ENCODE results near the gene POU6F1.
"Not testable (repeated sequence)": the region's sequence is repeated elsewhere in the genome, so short reads cannot be mapped to it uniquely, and the experiment has no call there.

The POU6F1 gene

DNA sequence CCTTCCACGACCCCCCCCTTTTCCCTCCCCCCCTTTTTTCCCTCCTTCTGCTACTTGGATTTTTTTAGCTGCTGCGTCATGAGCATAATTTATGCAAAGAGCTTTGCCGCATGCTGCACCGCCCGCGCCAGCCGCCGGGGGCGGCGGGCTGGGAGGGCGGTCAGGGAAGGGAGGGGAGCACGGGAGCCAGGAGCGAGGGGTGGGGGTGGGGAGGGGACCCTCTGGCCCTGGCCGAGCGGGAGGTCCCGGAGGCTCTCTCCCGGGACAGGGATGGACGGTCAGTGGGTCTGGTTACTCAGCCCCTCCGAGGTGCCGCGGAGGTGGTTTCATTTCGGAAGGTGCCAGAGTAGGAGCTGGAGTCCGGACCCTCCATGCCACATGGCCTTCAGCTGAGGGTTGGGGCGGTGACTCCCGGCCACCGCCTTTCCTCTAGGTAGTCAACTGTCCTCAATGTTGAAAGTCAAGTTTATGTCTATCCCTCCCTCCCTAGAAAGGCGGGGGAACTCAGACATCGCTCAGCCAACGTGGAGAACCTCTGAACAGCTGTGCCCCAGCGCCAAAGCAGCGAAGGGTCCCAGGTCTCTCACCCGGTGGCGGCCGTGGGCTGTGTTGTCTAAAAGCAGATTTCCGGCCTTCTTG, at the start of gene POU6F1:
POU6F1 (minus strand) TSS at position 95 of the 639 bp plus-strand sequence. CDS start 11,226 bp downstream, outside the sequence.
- Histone ChIP-seq H3K9me3 (no peaks in the 10 kb centered on the region), H3K4me3 (ENCODE audit: low read depth in 1 of 2, low read length in 1 of 2) (peak within 1 kb of the TSS; percentile 85 to 87), H3K36me3 (no peaks in the 10 kb centered on the region), H3K27ac (peak within 1 kb of the TSS; percentile 71), H3K27me3 (peaks cover 13% of the 10 kb centered on the region), H3K4me1 (ENCODE audit: control insufficient read depth in 1 of 2, insufficient read depth in 1 of 2, low read depth in 1 of 2, low read length in 1 of 2) (peaks cover 9 to 11% of the 10 kb centered on the region in 2 experiments)
- TF ChIP-seq, protein P1, sequence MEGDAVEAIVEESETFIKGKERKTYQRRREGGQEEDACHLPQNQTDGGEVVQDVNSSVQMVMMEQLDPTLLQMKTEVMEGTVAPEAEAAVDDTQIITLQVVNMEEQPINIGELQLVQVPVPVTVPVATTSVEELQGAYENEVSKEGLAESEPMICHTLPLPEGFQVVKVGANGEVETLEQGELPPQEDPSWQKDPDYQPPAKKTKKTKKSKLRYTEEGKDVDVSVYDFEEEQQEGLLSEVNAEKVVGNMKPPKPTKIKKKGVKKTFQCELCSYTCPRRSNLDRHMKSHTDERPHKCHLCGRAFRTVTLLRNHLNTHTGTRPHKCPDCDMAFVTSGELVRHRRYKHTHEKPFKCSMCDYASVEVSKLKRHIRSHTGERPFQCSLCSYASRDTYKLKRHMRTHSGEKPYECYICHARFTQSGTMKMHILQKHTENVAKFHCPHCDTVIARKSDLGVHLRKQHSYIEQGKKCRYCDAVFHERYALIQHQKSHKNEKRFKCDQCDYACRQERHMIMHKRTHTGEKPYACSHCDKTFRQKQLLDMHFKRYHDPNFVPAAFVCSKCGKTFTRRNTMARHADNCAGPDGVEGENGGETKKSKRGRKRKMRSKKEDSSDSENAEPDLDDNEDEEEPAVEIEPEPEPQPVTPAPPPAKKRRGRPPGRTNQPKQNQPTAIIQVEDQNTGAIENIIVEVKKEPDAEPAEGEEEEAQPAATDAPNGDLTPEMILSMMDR (IDR thresholded peaks at IDR 0.05): peak; percentile 94

GRCh38 chr12:51265024-51265423, 47.2 kb upstream of the POU6F1 start:
- Histone ChIP-seq H3K4me3 (ENCODE audit: low read depth in 1 of 2, low read length in 1 of 2) (no peak overlapping the region), H3K36me3 (no peaks in the 10 kb centered on the region), H3K4me1 (ENCODE audit: control insufficient read depth in 1 of 2, insufficient read depth in 1 of 2, low read depth in 1 of 2, low read length in 1 of 2) (peaks cover 9 to 12% of the 10 kb centered on the region in 2 experiments), H3K9me3 (no peaks in the 10 kb centered on the region), H3K27ac (no peak overlapping the region), H3K27me3 (peaks cover 15% of the 10 kb centered on the region)
- TF ChIP-seq, protein P1 (IDR thresholded peaks at IDR 0.05): no peak

DNA sequence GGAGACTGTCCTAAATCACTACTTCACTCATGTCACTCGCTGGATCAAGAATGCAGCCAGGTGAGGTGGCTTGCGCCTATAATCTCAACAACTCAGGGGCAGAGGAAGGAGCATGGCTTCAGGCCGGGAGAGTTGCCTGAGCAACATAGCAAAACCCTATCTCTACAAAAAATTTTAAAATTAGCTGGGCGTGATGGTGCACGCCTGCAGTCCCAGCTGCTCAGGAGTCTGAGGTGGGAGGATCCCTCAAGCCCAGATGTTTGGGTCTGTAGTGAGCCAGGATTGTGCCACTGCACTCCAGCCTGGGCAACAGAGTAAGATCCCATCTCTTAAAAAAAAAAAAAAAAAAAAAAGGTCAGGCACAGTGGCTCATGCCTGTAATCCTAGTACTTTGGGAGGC, 46.4 kb upstream of the POU6F1 start:
- peaks cover 10% of the 10 kb centered on the region for H3K27me3 ChIP-seq

DNA sequence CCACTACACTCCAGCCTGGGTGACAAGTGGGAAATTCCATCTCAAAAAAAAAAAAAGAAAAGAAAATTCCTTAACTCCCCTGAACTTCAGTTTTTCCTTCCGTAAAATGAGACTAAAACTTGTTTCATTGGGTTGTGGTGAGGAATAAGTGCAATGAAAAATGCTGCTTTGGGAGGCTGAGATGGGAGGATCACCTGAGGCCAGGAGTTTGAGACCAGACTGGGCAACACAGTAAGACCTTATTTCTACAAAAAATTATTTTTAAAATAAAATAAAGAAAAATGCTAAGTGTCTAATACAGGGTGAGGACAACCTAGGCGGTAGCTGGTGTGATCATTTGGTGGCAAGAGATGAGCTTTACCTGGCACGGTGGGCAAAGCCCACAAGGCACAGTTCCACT, 45.5 kb upstream of the POU6F1 start:
- no peaks in the 10 kb centered on the region for H3K36me3 ChIP-seq
- H3K27ac ChIP-seq: no peak overlapping the region
- no peaks in the 10 kb centered on the region for H3K9me3 ChIP-seq
- peaks cover under 1% of the 10 kb centered on the region for H3K27me3 ChIP-seq
- peaks cover 0 to under 1% of the 10 kb centered on the region in 2 experiments for H3K4me1 ChIP-seq (ENCODE audit: control insufficient read depth in 1 of 2, insufficient read depth in 1 of 2, low read depth in 1 of 2, low read length in 1 of 2)
- TF ChIP-seq, protein P1 (IDR thresholded peaks at IDR 0.05): no peak
- H3K4me3 ChIP-seq (ENCODE audit: low read depth in 1 of 2, low read length in 1 of 2): no peak overlapping the region

More for the DNA sequence above, 46.4 kb upstream of the POU6F1 start:
- Histone ChIP-seq H3K4me1 (ENCODE audit: control insufficient read depth in 1 of 2, insufficient read depth in 1 of 2, low read depth in 1 of 2, low read length in 1 of 2) (peaks cover 6 to 8% of the 10 kb centered on the region in 2 experiments), H3K36me3 (no peaks in the 10 kb centered on the region), H3K4me3 (ENCODE audit: low read depth in 1 of 2, low read length in 1 of 2) (no peak overlapping the region), H3K9me3 (no peaks in the 10 kb centered on the region), H3K27ac (no peak overlapping the region)
- TF ChIP-seq, protein P1 (IDR thresholded peaks at IDR 0.05): no peak

- TF ChIP-seq, protein P1 (IDR thresholded peaks at IDR 0.05): no peak
- Histone ChIP-seq H3K4me3 (ENCODE audit: low read depth in 1 of 2, low read length in 1 of 2) (no peak overlapping the region), H3K4me1 (ENCODE audit: control insufficient read depth in 1 of 2, insufficient read depth in 1 of 2, low read depth in 1 of 2, low read length in 1 of 2) (no peaks in the 10 kb centered on the region), H3K36me3 (no peaks in the 10 kb centered on the region), H3K27ac (no peak overlapping the region), H3K9me3 (no peaks in the 10 kb centered on the region), H3K27me3 (no peaks in the 10 kb centered on the region)
Measured at GRCh38 chr12:51262758-51263177, 44.9 kb upstream of the POU6F1 start.

GRCh38 chr12:51259600-51259999, 41.7 kb upstream of the POU6F1 start:
- H3K27ac ChIP-seq; H3K27me3 ChIP-seq; H3K4me1 ChIP-seq (ENCODE audit: control insufficient read depth in 1 of 2, insufficient read depth in 1 of 2, low read depth in 1 of 2, low read length in 1 of 2); H3K36me3 ChIP-seq; H3K4me3 ChIP-seq (ENCODE audit: low read depth in 1 of 2, low read length in 1 of 2); H3K9me3 ChIP-seq: not testable (repeated sequence)
